Measurements from ENCODE around the gene INO80B.
"Not testable (repeated sequence)": the region's sequence is repeated elsewhere in the genome, so short reads cannot be mapped to it uniquely, and the experiment has no call there.

The INO80B gene

GRCh38 chr2:74447230-74447999 lies 7.5 kb upstream of the INO80B start:
- in situ Hi-C loops (cut with HindIII; ENCODE audit: low sequenced_read_pairs) = no loop called here

GRCh38 chr2:74448771-74449170 lies 6.1 kb upstream of the INO80B start:
- in situ Hi-C loops (cut with HindIII; ENCODE audit: low sequenced_read_pairs) = no loop called here

GRCh38 chr2:74450570-74451190 lies 4.2 kb upstream of the INO80B start:
- in situ Hi-C loops (cut with HindIII; ENCODE audit: low sequenced_read_pairs) = no loop called here

GRCh38 chr2:74457129-74457548 lies 2.3 kb downstream of the INO80B start:
- in situ Hi-C loops (cut with HindIII; ENCODE audit: low sequenced_read_pairs) = no loop called here

GRCh38 chr2:74457549-74458131 lies 2.8 kb downstream of the INO80B start:
- in situ Hi-C loops (cut with HindIII; ENCODE audit: low sequenced_read_pairs) = no loop called here

GRCh38 chr2:74458132-74458937 lies 3.4 kb downstream of the INO80B start, which contains the start of gene WBP1:
WBP1 (plus strand) TSS chr2:74458438; CDS start chr2:74458603, 165 bp downstream.
- in situ Hi-C loops (cut with HindIII; ENCODE audit: low sequenced_read_pairs) = no loop called here

GRCh38 chr2:74458938-74459363 lies 4.1 kb downstream of the INO80B start:
- in situ Hi-C loops (cut with HindIII; ENCODE audit: low sequenced_read_pairs) = no loop called here

GRCh38 chr2:74459503-74460118 lies 4.7 kb downstream of the INO80B start:
- in situ Hi-C loops (cut with HindIII; ENCODE audit: low sequenced_read_pairs) = not testable (repeated sequence)

GRCh38 chr2:74460187-74460586 lies 5.3 kb downstream of the INO80B start:
- in situ Hi-C loops (cut with HindIII; ENCODE audit: low sequenced_read_pairs) = not testable (repeated sequence)

- in situ Hi-C loops (cut with HindIII; ENCODE audit: low sequenced_read_pairs) = no loop called here
These were observed 6.5 kb downstream of the INO80B start for GRCh38 chr2:74461187-74462053.

GRCh38 chr2:74462054-74462785 lies 7.3 kb downstream of the INO80B start:
- in situ Hi-C loops (cut with HindIII; ENCODE audit: low sequenced_read_pairs) = no loop called here

- in situ Hi-C loops (cut with HindIII; ENCODE audit: low sequenced_read_pairs) = no loop called here
These were observed 7.9 kb downstream of the INO80B start for GRCh38 chr2:74462786-74463105.

GRCh38 chr2:74464406-74464805 lies 9.5 kb downstream of the INO80B start:
- in situ Hi-C loops (cut with HindIII; ENCODE audit: low sequenced_read_pairs) = no loop called here

- in situ Hi-C loops (cut with HindIII; ENCODE audit: low sequenced_read_pairs) = not testable (repeated sequence)
These were observed 15.9 kb downstream of the INO80B start for GRCh38 chr2:74470742-74471141.

- in situ Hi-C loops (cut with HindIII; ENCODE audit: low sequenced_read_pairs) = no loop called here
These were observed 16.6 kb downstream of the INO80B start for GRCh38 chr2:74471332-74472065.

- in situ Hi-C loops (cut with HindIII; ENCODE audit: low sequenced_read_pairs) = no loop called here
These were observed 17.4 kb downstream of the INO80B start, which contains the start of gene MRPL53 for GRCh38 chr2:74472086-74472944. MRPL53 (minus strand) TSS chr2:74472680; CDS start chr2:74472660, 20 bp downstream.

- in situ Hi-C loops (cut with HindIII; ENCODE audit: low sequenced_read_pairs) = no loop called here
These were observed 18.0 kb downstream of the INO80B start for GRCh38 chr2:74472945-74473258.

- in situ Hi-C loops (cut with HindIII; ENCODE audit: low sequenced_read_pairs) = no loop called here
These were observed 19.6 kb downstream of the INO80B start for GRCh38 chr2:74474481-74474880.

All from DLD1 (cell line).